ENCODE measurements around the gene MESP1. TPM values are rescaled to one million over a fixed set of nuclear protein-coding genes. Genes with fewer than 3 reads are reported as not detected.
"Not testable (repeated sequence)": the region's sequence is repeated elsewhere in the genome, so short reads cannot be mapped to it uniquely, and the experiment has no call there.

Gene MESP1
- total RNA-seq, 1 experiment from 2014 or later: 8.8 TPM

- ChIA-PET POLR2A (no interaction called here), RAD21 (ENCODE audit: low non-redundant PET in 1 of 2, low total read pairs in 2 of 2, uncharacterized antibody in 2 of 2, unreplicated experiment in 2 of 2) (no interaction called here), CTCF (no interaction called here)
- Histone ChIP-seq H3K9ac (ENCODE audit: low read length) (no peak overlapping the region), H3K36me3 (ENCODE audit: control insufficient read depth in 1 of 2, insufficient read depth in 2 of 2, low read length in 2 of 2) (no peaks in the 10 kb centered on the region), H3K27me3 (ENCODE audit: insufficient read depth, low read length) (no peaks in the 10 kb centered on the region), H3K4me2 (ENCODE audit: low read length) (no peak overlapping the region), H3K4me3 (replicated peaks in 1 of 2; ENCODE audit: low read depth in 1 of 2, low read length in 2 of 2) (no peak overlapping the region), H3K27ac (ENCODE audit: low read depth, low read length) (no peak overlapping the region), H4K20me1 (ENCODE audit: insufficient read depth) (no peaks in the 10 kb centered on the region), H2AFZ (ENCODE audit: low read depth, low read length, poor library complexity, severe bottlenecking) (no peak overlapping the region), H3K9me2 (ENCODE audit: insufficient read depth) (no peaks in the 10 kb centered on the region), H3K4me1 (ENCODE audit: control insufficient read depth in 1 of 2, insufficient read depth in 2 of 2, low read length in 2 of 2) (peaks cover 6 to 12% of the 10 kb centered on the region in 2 experiments; a peak in 1 of 4 replicates), H3K79me2 (ENCODE audit: insufficient read depth, low read length) (no peaks in the 10 kb centered on the region), H3K9me3 (ENCODE audit: control insufficient read depth in 1 of 2, insufficient read depth in 1 of 2, low read depth in 1 of 2, low read length in 2 of 2) (no peaks in the 10 kb centered on the region)
- BruUV-seq (replicated peaks): no TSS peak
- DNase-seq (ENCODE audit: low read depth, low spot score): no peak
- no peak for ATAC-seq
- intact Hi-C loops (cut with micrococcal nuclease): no loop called here
- no peak for TF ChIP-seq ELF1 (IDR thresholded peaks at IDR 0.05; ENCODE audit: borderline replicate concordance, low read depth)
- TF ChIP-seq CEBPB (IDR thresholded peaks at IDR 0.05; ENCODE audit: low read depth): no peak
- no peak for TF ChIP-seq SIN3A (IDR thresholded peaks at IDR 0.05; ENCODE audit: low read depth)
- TF ChIP-seq ZNF274 (IDR thresholded peaks at IDR 0.05; ENCODE audit: low read depth, low read length): no peak
- no peak for TF ChIP-seq SRF (IDR thresholded peaks at IDR 0.05; ENCODE audit: low read depth)
- TF ChIP-seq EZH2 (IDR thresholded peaks at IDR 0.05): no peak
- TF ChIP-seq EGR1 (IDR thresholded peaks at IDR 0.05; ENCODE audit: low read depth): no peak
- TF ChIP-seq SP1 (IDR thresholded peaks at IDR 0.05; ENCODE audit: low read depth): no peak
- no peak for TF ChIP-seq ATF3 (IDR thresholded peaks at IDR 0.05)
- TF ChIP-seq CTCF (IDR thresholded peaks at IDR 0.05 in 2 of 3, conservative IDR thresholded peaks at IDR 0.05 in 1 of 3; ENCODE audit: borderline replicate concordance in 1 of 3, insufficient read depth in 1 of 3, low read depth in 2 of 3, low read length in 2 of 3): no peak
- no peak for TF ChIP-seq MAX (IDR thresholded peaks at IDR 0.05)
- TF ChIP-seq POLR2A (IDR thresholded peaks at IDR 0.05; ENCODE audit: borderline replicate concordance, extremely low read depth, insufficient read depth, insufficient read length): no peak
- TF ChIP-seq EZH2phosphoT487 (IDR thresholded peaks at IDR 0.05; ENCODE audit: borderline replicate concordance): no peak
Observed at GRCh38 chr15:89790206-89790605, 39.2 kb upstream of the MESP1 start.

- DNase-seq (ENCODE audit: low read depth, low spot score); H3K27me3 ChIP-seq (ENCODE audit: insufficient read depth, low read length); RAD21 ChIA-PET (ENCODE audit: low non-redundant PET in 1 of 2, low total read pairs in 2 of 2, uncharacterized antibody in 2 of 2, unreplicated experiment in 2 of 2); H3K4me2 ChIP-seq (ENCODE audit: low read length); ATAC-seq; H2AFZ ChIP-seq (ENCODE audit: low read depth, low read length, poor library complexity, severe bottlenecking); H3K9ac ChIP-seq (ENCODE audit: low read length); H3K27ac ChIP-seq (ENCODE audit: low read depth, low read length); intact Hi-C loops (cut with micrococcal nuclease); H4K20me1 ChIP-seq (ENCODE audit: insufficient read depth); CTCF ChIA-PET; BruUV-seq (replicated peaks); POLR2A ChIA-PET; H3K4me3 ChIP-seq (replicated peaks in 1 of 2; ENCODE audit: low read depth in 1 of 2, low read length in 2 of 2); H3K79me2 ChIP-seq (ENCODE audit: insufficient read depth, low read length); H3K36me3 ChIP-seq (ENCODE audit: control insufficient read depth in 1 of 2, insufficient read depth in 2 of 2, low read length in 2 of 2); H3K9me3 ChIP-seq (ENCODE audit: control insufficient read depth in 1 of 2, insufficient read depth in 1 of 2, low read depth in 1 of 2, low read length in 2 of 2); H3K9me2 ChIP-seq (ENCODE audit: insufficient read depth): not testable (repeated sequence)
- H3K4me1 ChIP-seq (ENCODE audit: control insufficient read depth in 1 of 2, insufficient read depth in 2 of 2, low read length in 2 of 2): peaks cover 3 to 24% of the 10 kb centered on the region in 2 experiments; a peak in 1 of 4 replicates
Observed at GRCh38 chr15:89788585-89788984, 37.5 kb upstream of the MESP1 start.
